Left forelimb (tissue), 1 donor: ENCODE results near the gene POFUT1.
"Not testable (repeated sequence)": the region's sequence is repeated elsewhere in the genome, so short reads cannot be mapped to it uniquely, and the experiment has no call there.

ENCODE experiments used
- DNase-seq: peaks from one replicate; pipeline ENCODE4 v3.0.0-alpha.2; 2018; ENCODE audit warnings: low spot score

POFUT1 gene

DNA sequence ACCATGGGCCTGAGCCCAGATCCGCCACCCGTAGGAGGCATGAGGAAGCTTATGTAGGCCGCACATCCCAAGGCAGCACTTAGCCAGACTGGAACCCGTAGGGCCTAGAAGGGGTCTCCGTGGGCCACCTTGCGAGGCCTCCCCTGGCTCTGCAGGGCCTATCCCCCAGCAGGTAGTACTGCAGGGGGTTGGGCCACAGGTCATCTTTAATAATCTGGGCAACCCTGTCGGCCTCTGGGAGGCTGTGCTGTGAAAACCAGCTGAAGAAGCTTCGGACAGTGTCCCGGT lies 18.6 kb upstream of the POFUT1 start:
- no peak for DNase-seq

DNA sequence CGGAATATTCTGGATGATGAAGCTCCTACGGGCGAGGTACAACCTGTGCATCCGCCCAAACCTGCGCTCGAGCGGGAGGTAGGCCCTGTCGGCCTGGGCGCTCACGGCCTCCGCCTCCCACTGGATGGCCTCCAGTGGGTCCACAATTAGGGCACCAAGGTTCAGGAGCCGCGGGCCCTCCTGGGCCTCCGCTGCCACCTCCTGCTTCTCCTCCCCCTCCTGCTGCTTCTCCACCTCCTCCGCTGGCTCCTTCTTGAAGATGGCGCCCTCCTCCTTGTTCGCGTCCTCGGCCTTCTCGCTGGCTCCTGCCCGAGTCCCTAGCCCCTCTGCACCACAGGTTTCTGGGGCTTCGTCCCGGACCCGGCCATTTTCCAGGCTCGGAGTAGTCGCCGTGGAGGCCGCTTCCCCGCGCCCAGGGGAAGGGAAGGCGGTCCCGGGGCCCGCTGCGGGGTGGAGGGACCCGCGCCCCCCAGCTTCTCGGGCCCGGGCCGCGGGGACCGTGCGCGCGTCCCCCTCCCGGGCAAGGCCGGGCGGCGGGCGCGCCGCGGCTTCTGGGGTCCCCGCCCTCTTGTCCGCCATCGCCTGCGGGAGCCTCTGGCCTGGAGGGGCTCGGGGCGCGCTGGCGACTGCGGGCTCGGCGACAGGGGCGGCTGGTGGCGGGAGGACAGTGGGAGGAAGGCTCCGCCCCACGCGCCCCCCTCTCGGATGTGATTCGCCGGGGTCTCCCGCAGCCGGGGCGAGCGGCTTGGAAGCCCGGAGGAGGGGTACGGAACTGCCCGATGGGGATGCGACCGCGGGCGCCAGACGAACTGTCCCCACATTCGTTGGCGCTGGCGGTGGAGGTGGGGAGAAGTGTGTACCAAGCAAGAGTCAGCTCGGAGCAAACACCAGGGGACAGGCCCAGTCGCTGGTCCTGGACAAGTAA lies 17.7 kb upstream of the POFUT1 start:
- peak; percentile 82 for DNase-seq

DNA sequence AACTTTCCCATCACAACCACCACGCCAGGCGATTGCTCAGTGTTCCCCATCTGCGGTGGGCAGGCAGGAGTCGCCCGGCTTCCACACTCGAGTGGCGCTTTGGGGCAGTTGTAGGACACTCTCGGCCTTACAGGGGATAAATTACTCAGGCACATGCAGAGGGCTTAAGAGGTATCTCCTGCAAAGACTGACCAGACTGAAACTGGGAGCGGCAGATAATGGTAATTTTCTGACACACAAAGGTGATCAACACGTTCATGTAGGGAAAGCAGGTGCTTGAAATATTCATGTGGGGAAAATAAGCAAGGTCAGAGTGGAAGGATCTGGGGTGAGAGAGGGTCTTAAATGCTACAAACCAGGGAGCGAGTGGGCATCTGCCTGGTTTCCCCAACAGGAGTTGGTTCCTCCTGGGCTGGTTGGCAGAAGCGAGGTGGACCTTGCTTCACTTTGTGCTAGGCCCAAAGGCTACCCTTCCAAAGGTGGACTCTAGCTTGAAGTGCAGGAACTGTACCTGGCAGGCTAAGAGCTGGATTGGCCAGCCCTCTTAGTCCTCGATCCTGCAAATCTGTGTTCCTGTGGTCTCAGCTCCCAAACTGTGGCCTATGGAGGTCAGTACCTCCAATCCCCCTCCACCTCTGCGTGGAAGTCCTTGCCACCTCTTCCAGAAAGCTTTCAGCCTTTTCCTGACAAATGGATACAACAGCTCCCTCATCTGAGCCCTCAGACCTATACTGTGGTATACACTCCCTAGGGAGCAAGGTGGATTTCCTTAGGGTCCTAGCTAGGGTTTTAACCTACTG lies 16.9 kb upstream of the POFUT1 start:
- no peak for DNase-seq

DNA sequence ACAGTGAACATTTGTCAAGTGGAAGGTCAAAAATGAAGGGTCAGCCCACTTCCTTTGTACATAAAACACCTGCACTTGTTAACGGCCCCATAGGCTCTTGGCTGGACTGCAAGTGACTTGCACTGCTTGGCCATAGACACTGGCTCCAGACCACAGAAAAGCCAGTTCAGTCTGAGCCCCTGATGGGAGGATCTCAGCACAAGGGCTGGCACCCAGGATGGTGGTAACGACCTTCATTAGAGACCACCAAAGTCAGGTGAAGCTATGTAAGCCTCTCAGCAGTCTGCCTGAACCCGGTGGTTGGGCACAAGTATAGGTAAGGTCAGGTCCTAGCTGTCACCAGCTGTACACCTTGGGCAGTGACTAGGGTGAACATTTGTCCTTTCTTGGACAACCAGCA lies 16.3 kb upstream of the POFUT1 start:
- no peak for DNase-seq

DNA sequence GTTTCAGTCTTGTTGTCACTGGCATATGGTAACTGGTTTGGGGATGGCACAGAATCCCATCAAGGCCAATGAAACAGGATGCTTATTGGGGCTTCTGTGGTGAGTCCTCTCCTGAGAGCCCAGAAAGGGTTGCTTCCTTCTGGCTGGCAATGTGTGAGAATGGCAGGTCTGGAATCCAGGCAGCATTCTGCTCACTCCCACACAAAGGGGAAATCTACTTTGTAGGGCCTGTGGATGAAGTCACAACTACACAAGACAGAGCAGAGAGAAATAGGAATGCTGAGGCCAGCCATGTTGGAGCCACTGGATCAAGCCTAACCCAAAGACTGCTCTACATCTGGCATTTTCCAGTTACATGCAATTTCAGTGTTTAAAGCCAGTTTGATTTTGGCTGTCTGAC lies 15.8 kb upstream of the POFUT1 start:
- DNase-seq = no peak

DNA sequence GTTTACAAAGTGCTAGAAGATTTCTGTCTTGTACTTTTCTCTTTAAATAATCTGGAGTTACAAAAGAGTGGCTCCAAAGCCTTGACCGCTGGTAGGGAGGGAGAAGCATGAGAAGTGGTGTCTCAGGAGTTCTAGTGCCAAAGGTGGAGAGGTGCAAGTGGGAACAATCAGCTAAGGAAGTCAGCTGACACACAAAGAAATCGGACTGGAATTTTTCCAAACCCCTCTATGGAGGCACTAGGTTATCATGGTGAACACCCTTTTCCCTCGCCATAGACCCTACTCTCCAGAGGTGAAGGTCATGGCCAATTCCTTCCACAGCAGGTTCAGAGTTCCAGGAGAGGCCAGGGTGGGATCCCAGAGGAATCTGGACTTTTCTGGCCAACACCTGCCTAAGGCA lies 15.0 kb upstream of the POFUT1 start:
- no peak for DNase-seq

DNA sequence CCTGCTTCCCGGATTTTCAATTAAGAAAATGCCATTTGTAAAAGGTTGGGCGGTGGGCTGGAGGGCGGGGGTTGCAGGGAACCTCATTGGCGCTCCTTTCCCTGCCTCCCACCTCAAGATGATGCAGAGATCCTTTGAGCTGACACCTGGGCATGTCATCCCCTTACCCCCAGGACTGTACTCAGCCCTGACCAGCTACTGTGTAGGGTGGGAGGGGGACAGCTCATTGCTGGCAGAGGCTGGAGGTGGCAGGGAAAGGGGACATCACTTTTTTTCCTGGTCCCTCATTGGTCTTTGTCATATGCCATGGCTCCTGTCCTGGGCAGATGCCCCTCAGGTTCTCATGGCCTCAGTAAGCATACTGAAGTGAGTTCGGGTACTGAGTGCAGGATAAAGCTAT lies 14.3 kb upstream of the POFUT1 start:
- DNase-seq = not testable (repeated sequence)

DNA sequence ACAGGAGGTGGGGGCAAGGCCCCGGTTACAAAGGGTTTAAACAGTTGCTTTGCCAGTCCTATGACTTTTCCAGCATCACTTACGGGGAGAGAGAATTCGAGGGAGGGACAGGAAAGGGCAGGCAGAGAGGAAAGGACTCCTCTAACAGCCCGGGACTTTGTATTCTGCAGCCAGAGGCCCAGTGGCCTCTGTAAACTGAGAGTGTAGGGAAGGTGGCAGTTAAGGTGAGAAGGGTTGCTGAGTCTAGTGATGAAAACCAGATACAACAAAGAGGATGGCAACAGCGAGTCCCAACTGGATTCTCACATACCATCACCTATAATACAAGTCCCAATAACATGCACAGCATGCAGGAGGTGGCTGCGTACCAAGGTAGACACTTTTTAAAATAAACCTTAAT lies 13.7 kb upstream of the POFUT1 start:
- no peak for DNase-seq

DNA sequence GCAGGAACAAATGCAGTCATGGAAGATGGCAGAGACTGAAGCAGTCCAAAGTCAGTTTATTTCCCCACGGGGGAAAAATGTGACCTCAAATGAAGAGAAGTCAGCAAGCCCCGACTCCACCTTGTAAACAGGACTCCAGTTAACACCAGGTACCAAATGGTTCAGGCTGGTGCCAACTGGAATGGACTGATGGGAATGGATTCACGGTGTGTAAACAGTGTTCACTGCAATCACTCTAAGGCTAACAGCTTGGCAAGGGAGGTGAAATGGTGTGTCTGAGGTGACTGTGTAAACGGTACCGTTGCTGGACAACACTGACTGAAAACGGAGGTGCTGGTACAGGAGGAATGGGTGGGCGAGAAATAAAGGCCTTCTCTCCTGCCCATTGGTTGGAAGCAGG lies 12.1 kb upstream of the POFUT1 start:
- DNase-seq = no peak

DNA sequence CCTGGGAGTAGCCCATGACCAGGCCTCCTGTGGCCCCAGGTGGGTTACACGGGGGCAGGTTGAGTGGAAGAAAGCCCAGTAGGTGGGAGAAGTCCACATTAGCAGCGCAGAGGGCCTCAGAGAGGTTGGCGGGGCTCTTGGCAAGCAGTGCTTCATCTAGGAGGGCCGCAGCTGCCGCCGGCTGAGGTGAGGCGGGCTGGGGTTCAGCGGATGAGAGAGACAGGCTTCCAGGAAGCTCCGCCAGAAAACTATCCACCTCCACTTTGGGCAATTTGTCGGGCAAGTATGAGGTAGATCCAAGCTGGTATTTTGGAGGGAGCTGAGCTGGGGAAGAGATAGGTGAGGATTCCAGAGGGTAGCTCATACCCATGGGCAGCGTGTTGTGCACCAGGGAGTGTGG lies 11.1 kb upstream of the POFUT1 start:
- DNase-seq = not testable (repeated sequence)

DNA sequence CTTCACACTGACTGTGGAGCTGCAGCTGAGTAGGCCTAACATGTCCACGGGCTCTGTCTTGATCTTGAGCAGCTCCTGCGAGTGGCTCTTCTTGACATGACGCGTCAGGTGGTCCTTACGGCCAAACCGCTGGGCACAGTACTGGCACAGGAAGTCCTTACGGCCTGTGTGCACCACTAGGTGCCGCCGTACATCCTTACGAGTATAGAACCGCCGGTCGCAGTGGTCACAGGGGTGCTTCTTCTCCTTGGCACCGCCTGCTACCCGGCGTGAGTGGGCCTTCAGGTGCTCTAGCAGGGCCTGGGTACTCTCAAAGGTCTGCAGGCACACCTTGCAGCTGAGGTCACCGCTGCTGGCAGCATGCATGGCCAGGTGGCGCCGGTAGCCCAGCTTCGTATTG lies 10.5 kb upstream of the POFUT1 start:
- not testable (repeated sequence) for DNase-seq

DNA sequence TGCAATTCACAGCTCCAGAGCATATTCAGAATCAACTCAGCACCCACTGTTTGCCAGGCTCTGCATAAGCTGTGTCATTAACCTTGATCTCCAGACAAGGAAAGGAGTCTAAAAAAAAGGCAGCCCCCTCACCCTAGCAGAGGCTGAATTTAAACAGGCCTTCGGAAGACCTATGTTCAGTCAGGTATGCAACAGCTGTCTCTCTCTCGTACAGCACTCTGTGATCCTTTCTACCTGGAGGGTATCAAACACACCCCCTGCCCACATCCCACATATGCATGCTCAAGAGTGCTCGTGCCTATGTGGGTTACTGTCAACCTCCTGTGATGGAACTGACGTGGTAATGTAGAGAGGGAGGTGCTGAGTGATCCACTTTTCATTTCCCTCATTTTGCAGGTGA lies 8.7 kb upstream of the POFUT1 start:
- no peak for DNase-seq

DNA sequence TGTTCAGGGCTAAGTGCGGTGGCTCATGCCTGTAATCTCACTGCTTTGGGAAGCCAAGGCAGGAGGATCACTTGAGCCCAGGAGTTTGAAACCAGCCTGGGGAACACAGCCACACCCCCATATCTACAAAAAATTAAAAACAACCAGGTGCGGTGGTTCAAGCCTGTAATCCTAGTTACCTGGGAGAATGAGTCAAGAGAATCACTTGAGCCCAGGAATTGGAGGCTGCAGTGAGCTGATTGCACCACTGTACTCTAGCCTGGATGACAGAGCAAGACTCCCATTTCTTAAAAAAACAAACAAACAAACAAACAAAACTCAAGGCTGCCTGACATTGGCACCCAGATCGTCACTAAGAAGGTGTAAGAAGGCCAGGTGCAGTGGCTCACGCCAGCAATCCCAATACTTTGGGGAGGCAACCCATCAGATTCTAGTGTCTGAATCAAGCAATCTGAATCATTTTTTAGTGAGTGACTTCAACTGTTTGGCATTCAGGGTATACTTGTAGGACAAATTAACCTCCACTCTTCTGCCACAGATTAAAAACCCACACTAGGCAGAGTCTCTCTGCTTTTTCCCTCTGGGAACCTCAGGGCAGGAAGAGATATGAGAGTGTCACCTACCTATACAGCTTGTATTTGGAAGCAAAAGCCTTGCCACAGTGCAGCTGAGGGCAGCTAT lies 6.2 kb upstream of the POFUT1 start:
- DNase-seq = no peak

DNA sequence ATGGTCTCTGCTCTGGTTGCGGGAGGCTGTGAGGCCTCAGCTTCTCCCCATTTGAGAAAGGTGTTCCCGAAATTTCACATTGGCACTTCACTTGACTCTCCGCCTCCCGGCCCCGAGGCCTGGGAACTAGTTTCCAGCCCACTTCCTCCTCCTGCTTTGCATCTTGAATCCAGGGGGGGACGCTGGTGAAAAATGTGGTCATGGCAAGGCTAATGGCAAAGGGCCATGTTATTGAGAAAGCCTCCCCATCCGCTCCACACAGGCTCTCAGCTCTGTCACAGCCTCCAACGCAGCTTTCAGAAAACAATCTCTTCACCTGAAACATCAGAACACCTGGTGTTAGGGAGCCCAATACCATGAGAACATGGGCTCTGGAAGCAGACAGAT lies 5.7 kb upstream of the POFUT1 start:
- no peak for DNase-seq

DNA sequence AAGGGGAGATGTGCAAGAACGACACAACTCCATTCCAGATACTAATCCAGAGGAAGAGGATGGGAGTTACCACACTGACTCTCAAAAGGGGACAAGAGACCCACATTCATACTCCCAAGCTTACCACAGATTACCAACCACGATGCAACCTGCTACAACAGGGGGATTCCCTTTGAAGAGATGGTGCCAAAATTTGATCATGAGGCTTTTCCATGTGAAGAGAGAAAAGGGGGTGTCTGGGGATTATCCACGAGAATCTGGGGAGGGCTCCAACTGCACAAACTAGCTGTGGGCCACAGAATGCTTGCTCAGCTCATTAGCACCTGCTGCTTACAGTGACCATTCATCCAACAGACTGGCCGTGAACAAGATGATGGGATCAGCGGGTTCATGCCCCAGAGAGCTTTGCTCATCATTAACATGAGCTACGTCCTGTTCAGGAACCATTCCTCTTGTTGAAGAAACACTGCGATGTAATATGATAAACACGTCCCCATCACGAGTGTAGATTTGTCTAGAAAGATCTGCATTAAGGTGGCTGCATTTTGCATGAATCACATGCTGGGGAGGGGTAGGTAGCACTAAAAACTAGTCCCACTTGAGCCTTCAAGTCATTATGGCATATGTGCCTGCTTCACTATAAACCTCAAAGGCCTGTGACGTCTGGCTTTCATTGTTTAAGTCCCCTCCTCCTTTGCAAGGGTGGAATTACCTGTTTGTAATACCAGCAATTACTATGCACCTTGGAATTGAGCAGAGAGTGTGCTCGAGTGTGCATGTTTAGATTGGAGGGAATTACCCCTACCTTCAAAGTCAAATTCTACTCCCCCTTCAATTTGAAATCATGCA lies 4.1 kb upstream of the POFUT1 start:
- DNase-seq = no peak

DNA sequence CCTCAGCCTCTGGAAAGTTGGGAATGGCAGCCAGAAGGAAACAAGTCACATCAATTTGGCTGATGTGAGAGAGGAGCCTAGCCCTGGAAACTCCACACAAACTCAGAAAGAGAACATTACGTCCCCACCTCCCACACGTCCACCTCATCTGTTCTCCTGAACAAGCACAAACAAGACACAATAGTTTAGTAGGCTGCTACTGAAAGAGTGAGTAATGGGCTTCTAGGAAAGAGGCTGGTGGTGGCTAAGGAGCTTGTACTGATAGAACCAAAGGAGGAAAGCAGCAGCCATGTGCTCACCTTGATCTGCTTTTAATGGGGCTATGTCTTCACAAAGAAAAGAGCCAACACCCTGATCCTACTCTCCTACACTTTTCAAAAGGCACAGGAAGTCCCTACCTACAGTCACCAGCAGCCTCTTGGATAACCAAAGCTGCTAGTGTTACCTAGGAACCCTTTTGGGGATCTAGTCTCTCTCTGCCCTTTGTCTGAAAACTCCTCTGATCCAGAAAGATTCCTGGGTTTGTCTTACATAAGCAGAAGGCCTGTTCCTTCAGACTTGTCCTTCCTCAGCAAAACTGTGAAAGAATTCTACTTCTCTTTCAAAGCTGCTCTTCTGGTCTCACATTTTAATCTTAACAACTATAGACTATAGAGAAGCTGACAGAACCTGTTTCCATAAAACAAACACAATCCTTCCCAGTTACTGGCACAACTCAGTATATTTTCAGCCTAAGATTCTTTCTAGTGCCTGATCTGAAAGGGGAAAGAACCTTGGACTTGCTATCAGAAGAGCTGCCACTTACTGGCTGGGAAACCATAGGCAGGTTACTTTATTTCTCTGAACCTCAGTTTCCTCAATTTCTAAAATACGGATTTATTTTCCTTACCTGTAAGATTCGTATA lies 3.2 kb upstream of the POFUT1 start:
- DNase-seq = no peak

DNA sequence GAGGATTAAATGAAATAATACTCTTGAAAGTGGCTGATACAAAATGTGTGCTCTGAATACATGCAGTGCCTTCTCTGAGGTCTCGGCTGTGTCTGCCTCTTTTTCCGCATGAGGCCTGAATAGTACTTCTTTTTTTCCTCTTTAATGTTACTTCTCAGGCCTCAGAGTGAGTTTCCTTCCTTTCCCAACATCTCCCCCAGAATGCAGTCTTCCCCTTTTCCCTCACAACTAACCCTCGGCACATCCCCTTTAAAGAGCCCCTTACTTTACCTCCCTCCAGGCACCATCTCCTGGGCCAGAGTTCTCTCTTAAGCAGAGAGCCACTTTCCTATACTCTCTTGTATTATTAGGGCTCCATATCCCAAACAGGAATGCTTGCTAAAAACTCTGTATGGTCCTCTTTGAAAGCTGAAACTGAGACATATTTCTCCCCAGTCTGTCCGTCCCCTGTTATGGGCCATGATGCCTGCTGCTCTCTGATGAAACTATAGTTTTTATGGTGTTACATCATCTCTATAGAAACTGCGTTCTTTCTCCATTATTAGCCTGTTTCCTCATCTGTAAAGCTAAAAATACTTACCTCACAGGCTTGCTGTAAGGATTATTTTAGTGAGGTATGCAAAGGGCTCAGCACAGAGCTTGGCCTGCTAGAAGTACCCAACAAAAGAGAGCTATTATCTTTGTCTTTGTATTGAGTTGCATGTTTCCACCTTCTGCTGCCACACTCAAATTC lies 2.4 kb upstream of the POFUT1 start:
- DNase-seq = no peak

DNA sequence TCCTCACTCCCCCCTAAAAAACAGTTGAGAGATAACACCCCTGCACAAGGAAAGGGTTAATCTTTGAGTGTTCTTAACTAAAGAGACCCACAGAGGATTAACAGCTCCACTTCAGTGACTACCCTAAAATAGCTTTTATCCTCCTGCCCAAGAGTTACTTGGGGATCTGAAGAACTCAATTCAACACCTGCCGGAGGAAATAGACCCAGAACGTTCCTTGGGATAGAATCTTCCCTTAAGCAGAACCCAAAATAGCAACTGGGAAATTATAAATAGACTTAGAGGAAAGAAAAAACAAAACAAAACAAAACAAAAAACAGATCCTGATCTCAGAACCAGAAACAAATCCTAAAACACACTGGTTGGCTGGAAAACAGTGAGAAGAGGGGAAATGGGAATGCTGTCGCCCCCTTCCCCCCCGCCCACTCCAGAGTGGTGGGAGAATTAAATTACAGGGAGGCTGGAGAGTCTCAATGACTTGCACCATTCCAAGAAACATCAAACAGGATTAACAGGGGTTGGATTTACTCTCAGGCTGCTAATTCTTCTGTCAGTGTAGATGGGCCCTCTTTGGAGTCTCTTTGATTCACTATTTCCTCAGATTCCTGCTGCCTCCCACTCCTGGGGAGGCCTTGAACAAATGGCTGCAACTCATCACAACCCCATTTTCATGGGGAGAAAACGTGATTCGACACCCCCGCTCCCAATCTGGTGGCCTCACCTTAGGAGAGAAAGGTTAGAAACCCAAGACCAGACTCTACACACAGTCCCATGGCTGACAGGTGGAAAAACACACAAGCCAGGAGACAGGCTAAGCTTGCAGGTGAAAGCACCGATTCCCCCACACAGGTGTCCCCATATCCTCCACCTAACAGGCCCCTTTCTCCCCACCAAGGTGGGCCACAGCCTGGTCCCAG lies 1.6 kb upstream of the POFUT1 start:
- DNase-seq = no peak
